Neural progenitor cell (in vitro differentiated cells): ENCODE measurements around the gene DNAH10.

Source experiments
- EZH2 ChIP-seq: fragments of 200-600 bp; sonication (generic); IDR thresholded peaks from 2 replicates; pipeline ENCODE4 v1.6.1; 2017; ENCODE audit warnings: antibody characterized with exemption, mild to moderate bottlenecking, moderate library complexity
- EZH2phosphoT487 ChIP-seq: fragments of 200-600 bp; sonication (generic); IDR thresholded peaks from 2 replicates; pipeline ENCODE4 v1.6.1; 2017; ENCODE audit warnings: antibody characterized with exemption
- TF ChIP-seq, protein P1 (sequence below): fragments of 200-600 bp; sonication (generic); IDR thresholded peaks from 2 replicates; pipeline ENCODE4 v1.5.1; 2017; ENCODE audit warnings: antibody characterized with exemption, mild to moderate bottlenecking

- TF ChIP-seq, protein P1, sequence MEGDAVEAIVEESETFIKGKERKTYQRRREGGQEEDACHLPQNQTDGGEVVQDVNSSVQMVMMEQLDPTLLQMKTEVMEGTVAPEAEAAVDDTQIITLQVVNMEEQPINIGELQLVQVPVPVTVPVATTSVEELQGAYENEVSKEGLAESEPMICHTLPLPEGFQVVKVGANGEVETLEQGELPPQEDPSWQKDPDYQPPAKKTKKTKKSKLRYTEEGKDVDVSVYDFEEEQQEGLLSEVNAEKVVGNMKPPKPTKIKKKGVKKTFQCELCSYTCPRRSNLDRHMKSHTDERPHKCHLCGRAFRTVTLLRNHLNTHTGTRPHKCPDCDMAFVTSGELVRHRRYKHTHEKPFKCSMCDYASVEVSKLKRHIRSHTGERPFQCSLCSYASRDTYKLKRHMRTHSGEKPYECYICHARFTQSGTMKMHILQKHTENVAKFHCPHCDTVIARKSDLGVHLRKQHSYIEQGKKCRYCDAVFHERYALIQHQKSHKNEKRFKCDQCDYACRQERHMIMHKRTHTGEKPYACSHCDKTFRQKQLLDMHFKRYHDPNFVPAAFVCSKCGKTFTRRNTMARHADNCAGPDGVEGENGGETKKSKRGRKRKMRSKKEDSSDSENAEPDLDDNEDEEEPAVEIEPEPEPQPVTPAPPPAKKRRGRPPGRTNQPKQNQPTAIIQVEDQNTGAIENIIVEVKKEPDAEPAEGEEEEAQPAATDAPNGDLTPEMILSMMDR = no peak
- TF ChIP-seq EZH2phosphoT487 = no peak
- TF ChIP-seq EZH2 = no peak
These were observed 11.3 kb downstream of the DNAH10 start for GRCh38 chr12:123773375-123773774.
